ENCODE results near the gene TNIP3.
"Not testable (repeated sequence)": the region's sequence is repeated elsewhere in the genome, so short reads cannot be mapped to it uniquely, and the experiment has no call there.

TNIP3 gene

DNA sequence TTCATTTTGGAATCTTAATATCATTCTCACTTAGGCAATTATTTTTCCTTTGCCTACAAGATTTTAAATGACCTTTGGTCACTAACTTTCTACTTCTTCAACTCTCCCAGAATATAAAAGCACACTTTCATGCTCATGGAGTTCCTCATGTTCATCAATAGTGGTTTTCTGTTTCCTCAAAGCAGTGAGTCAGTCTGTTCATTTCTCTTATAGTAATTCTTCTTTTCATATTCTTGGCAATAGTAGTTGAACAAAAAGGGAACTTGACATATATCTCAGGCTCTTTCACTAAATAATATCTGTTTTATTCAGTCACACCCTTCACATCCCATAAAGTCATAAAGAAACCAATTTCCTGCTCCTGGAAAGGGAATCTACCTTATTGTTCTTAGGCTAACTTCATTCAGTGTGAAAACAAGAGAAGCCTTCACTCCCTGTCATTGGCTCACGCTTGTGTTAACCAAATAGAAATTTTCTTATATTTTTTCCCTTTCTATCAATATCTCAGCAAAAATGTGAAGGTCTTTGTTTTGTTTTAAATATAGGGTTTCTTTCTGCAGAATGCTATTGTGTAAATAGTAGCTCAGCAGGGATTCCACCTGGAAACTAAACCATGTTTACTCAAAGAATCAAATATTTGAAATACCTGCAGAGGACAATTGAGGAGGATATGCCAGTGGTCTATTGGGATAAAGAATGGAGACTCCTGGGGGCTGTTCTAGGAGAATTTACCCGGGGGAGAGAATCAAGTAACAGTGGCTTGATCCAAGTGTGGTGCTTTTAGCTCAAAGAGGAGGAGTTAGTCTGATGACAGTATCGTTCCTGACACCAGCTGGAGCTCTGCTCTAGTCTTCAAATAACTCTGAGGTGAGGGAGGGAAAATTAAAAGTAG, 13.4 kb upstream of the TNIP3 start:
- DNase-seq = no peak

DNA sequence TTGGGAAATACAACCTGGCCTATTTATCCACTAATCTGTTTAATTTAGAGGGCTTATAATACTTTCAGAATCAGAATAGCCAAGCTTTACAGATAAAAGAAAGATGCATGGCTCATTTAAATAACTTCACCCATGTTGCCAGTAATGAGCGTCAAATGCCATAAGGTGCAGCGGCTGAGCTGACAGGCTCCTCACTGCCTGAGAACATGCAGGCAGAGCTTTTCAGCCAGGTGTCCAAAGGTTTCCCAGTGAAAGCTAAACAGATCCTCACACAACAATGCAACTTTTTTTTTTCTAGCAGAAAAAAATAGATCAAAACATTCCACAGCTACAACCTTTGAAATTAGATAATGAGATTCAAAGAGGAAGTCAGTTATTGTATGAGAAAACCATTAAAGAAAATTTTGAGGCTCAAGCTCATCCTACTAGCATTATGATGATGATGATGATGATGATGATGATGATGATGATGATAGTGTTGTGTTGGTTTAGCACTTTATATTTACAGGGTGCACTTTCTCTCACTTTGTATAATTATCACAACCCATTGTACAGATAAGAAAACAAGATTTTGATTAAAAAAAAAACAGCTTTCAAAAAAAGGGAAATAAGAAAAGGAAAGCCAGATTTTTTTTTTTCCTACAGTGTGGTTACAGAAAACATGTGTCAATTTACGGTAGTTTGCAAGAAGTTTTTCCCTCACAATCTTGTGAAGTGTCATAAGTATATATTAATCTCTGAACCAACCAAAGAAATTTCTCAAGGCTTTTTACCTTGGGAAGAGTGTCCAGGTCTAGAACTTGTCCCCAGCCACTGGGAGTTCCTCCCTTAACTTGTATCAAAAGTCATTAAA, 12.2 kb upstream of the TNIP3 start:
- DNase-seq = no peak

DNA sequence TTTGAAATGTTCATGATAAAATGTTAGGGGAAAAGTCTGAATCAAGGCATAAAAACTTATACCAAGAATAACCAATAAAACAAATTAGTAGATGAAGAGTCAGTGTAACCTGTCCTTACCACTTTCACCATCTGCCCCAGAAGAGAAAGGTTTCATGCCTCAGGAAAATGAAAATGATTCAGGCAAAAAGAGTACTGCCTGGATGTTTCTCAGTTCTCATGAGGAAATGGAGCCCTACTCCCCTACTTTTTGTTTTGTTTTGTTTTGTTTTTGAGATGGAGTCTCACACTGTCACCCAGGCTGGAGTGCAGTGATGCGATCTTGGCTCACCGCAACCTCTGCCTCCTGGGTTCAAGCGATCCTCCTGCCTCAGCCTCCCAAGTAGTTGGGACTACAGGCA, 7.4 kb upstream of the TNIP3 start:
- not testable (repeated sequence) for DNase-seq

DNA sequence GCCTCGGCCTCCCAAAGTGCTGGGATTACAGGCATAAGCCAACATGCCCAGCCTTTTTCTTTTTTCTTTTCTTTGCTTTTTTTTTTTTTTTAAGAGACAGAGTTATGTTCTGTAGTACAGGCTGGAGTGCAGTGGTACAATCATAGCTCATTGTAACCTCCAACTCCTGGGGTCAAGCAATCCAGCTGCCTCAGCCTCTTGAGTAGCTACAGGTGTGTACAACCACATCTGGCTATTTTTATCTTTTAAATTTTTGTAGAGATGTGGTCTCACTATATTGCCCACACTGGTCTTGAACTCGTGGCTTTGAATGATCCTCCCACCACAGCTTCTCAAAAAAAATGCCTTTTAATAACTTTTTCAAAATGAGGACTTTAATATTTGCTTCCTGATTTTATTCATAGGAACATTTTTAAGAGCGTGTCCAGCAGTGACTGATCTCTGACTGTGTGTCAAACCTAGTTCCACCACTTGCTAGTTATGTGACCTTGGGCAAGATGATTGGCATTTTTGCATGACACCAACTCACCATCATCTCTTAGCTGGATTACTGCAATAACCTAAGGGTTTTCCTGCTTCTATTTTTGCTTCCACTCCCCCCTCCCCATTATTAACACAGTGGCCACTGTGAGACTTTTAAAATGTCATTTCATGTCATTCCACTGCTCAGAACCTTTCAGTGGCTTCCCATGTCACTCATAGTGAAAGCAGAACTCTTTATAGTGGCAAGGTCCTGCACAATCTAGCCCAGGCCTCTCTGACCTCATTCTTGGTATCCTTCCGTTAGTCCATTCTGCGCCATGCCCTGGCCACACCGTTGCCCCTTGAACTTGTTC, 4.5 kb upstream of the TNIP3 start:
- DNase-seq = no peak

DNA sequence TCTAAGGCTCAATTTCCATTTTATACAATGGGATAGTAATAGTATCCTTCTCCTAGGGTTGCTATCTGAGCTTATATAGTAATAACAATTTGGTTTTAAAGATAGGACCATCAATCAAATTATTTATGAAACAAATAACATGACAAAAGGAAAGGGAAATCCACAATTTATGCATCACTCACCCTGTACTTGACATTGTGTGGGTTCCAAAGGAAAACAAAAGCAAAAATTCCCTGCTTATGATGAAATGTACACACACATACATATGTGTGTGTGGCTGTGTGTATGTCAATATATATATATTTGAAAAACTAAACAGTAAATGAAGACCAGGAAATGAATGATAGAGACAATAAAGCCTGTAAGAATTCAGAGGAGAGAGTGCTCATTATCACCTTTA, 2.9 kb upstream of the TNIP3 start:
- no peak for DNase-seq

DNA sequence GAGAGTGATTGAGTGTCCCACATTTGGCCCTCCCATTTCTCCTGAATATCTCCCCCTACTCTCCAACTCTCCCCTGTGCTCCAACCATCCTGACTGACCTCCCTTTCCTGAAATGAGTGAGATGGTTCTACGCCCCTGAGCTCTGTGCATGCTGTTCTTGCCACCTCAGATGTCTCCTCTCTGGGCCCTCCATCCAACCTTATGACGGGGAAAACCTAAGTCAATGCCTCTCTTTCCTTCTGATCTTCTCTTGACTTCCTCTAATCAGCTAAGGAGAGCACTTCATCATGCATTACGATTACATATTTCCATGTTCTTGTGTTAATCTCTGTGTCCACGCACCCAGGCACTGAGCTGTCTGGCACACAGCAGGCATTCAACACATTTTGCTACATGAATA, 1.1 kb upstream of the TNIP3 start:
- DNase-seq = no peak

DNA sequence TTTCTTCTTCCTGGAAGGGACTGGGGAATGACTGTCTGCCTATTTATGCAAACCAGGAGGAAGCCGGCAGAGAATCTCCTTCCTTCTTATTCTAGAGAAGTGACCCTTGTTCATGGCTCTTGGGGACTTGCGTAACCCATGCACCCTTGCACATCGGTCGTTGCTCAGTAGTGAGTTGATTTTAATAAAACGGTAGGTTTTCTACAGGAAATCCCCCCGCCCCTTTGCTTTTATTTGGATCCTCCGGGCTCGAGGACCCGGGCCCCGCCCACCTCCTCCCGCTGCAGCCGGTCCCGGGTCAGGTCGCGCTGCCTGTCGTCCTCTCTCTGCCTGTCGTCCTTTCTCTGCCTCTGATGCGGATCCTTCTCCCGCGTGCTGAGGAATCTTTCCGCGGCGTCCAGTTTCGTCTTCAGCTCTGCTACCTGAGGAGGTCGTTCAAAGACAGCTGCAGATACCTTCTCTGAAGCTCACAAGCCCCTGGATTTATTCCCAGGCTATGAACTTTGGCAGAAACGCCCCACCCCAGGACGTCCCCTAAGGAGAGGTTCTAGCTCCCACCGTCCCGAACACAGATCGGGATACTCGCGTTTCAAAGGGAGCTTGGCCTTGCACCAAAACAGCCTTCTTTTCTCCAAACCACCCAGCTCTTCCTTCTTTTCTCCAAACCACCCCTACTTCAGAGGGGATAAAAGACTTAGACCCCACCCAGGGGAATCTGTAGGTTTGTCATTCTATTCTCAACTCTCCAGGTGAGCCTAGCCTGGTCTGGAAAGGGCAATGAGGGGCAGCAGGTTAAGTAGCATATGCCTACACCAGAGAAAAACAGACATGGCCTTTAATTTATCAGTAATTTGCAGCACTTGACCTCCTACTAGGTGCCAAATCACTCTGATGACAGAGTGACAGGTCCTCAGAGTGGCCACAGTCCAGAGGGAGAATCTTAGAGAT, 7.0 kb downstream of the TNIP3 start:
- no peak for DNase-seq

DNA sequence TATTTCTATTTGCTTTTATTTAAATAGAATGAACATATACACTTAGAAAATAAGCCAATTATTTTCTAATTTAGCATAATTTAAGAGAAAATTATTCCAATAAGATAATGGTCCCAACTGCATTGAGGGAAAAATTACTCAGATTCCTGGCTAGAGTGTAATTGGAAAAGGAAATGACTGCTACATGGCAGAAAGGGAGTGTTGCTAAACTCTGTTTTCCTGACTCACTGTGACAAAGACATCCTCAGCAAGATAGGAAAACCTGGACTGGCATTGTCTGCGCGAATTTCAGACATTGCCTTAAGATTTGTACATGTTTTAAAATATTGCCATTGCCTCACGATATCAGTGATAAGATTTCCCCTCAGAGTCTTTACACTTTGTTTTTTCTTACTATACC, 8.2 kb downstream of the TNIP3 start:
- DNase-seq = no peak

DNA sequence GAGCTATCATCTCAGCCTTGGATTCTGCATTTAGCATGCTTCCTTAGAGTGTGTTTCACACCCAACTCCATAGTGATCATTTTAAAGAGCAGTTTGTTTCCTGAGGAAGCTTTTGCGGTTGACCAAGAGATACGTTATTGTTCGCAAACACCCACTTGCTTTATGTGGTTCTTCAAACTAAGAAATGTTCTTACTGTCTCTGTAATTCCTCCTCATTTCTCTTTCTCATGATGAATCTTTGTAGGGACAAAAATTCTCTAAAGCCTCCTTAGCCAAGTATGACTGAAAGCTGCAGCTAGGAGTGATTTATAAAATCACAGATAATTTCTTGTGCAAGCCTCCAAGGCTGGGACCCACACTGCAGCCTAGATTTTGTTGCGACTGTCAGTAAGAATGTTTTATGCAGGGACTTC, 10.0 kb downstream of the TNIP3 start:
- DNase-seq = no peak

DNA sequence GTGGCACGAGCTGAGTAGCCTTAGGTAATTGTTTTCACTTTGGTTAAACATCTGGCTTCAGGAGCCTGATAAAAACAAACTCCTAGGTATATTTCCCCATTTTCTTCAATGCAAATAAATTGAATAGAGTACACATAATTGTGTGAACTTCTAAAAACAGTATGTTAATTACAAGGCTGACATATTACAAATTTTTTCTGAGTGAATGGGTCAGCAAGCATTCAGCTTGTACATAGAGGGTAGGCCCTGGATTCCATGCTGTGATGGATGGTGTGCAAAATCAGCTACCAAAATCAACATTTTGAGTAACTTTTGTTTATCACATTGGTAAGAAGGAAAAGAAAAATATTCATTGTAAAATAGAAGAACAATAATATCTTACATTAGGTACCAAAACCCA, 12.2 kb downstream of the TNIP3 start:
- DNase-seq = no peak

DNA sequence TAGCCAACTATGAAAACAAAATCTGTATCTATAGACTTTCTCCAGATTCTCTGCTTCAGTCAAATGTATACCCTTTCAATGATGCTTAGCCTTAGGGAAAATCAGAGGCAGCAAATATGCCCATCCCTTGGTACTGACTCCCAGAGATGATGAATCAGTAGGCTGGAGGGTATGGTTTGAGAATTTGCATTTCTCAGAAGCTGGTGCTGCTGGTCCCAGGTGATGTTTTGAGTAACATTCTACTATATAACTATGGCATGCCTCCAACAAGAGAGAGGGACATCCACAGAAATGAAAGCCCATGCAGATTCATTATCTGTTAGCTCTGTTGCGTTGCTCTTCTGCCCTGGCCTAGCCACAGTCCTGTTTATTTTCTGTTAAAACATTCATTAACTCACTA, 13.6 kb downstream of the TNIP3 start:
- DNase-seq = no peak

DNA sequence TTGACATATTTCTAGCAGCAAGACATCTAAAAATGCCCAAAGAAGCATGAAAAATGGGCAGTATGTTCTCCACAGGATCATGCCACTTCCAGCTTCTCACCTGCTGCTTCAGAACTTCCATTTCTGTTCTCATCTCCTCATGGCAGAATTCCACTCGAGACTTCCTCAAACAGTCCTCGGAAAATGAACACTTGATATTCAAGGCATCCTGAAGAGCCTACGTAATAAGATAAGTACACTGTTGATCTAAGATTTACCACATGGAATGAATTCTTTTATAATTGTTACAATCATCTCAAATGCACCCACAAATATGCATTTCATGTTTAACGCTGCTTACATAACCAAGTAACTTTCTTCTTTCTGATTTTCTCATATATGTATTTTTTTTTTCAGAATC, 14.1 kb downstream of the TNIP3 start:
- no peak for DNase-seq

DNA sequence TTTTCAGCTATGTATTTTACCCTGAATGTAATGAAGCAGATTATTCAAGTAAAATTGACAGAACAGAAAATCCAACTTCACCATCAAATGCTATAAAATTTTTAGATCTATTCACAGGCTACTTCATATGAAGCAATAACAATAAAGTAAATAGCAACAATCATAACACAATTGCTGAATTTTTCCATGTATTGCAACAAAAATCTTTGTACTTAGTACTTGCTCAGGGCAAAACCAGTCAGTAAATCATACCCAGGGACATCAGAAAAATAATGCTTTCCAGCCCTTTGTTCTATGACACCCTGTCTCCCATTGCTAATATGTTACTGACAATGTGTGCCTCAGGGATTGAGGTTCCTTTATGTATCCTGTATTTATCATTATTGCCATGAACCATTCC, 15.5 kb downstream of the TNIP3 start:
- DNase-seq = no peak

DNA sequence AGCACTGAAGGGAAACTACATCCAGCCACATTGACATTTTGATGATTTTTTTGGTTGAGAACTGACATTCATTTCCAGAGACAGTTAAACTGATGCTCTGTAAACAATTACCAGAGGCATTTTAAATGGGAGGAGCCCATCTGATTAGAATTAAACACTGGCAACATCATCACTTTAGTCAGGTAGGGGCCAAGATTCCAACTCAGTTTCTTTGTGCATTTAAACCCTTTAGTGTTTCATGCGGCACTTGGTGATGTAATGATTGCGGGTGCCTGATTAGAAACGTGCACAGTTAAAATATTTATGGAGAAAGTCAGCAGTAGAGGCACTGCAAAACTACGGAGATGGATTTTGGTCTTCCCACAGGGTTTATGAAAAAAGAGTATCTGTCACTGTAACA, 16.1 kb downstream of the TNIP3 start:
- DNase-seq = no peak

DNA sequence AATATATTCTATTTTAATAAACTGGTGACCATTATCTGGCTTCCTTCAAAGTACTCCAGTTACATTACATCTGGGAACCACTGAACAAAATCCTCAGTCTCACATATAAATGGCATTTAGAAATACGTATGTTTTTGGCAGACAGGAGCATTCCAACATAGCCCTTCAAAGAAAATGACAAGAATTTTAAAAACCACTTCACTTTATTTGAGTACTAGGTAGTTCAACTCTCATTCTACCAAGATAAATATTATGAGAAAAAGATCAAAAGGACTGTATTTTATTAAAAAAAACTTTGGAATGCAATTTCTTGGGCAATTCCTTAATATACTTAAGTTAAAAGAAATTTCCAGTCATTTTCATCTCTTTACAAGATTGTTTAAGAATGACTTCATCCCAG, 17.6 kb downstream of the TNIP3 start:
- no peak for DNase-seq

DNA sequence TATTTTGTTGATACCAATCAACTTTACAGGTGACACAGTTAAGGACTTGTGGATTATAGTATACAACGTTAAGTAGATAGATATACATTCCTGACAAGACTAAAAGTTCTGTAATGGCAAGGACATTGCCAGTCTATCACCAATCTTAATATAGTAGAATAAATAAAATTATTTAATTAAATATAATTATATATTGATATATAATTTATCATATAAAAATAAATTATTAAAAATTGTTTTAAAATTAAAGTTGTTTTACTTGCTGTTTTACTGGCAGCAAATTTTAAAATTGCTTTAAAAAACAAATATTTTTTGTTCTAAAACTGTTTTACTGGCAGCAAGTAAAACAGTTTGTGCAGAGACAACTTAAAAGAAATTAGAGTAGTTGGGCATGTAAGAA, 18.7 kb downstream of the TNIP3 start:
- no peak for DNase-seq

DNA sequence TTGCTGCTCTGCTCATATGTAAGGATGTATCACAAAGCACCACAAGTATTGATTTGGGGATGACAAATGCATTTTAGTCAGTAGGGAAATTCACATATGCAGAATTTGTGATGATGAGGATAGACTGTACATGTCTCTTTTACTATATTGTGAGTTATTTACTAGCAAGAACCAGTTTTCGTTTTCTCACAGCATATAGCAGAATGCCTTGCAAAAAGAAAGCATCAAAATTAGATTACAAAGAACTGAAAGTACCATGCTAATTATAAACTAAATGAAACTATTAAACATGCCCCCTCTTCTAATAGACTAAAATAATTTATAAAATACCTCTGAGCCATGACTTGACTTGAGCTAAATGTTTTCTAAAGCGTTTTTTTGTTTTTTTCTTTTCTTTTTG, 20.1 kb downstream of the TNIP3 start:
- no peak for DNase-seq

DNA sequence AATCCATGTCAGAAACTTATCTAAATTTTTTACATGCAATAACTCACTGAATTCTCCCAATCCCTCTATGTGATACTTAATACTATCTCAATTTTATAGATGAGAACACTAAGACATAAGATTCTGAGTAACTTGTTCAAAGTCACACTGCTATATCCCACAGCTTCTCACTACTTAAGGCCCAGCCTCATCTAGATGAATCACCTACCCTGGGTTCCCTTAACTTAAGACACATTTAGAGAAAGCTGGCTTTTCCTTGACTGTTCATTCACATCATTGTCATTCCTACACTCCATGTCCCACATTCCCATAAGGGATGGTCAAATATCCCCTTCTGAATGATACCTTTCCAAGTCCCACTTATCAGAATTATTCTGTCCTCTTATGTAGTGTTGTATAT, 21.0 kb downstream of the TNIP3 start:
- no peak for DNase-seq

DNA sequence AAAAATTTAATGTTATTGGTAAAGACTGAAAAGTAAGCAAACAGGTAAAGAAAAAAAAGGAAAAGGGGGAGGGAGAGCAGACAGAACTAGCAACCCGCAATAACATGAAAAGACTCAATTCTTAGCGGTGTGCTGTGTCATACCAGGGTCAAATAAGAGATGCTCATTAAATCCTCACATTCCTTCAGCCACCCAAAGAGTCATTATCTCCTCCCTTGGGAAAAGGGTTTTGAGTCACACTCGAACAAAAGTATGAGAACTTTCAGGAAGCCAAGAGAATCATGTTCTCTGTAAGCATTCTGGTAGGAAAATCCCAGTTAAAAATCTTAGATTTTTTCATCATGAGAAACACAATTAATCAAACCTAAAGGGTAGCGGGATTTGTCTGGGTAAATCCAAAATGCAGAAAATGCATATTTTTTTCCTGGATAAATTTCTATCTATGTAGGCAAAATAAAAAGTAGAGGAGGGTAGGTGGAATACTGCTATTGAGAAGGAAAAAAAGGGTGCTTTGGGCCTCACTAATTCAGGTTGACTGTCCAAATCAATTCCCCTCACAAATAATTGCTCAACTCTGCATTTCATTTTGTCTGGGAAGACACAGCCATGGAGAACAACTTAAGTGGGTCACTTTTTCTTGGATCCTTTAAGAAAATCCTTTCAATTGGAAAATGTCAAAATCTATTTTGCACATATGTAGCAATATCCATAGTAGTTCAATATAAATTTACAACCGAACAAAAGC, 23.2 kb downstream of the TNIP3 start:
- DNase-seq = no peak

DNA sequence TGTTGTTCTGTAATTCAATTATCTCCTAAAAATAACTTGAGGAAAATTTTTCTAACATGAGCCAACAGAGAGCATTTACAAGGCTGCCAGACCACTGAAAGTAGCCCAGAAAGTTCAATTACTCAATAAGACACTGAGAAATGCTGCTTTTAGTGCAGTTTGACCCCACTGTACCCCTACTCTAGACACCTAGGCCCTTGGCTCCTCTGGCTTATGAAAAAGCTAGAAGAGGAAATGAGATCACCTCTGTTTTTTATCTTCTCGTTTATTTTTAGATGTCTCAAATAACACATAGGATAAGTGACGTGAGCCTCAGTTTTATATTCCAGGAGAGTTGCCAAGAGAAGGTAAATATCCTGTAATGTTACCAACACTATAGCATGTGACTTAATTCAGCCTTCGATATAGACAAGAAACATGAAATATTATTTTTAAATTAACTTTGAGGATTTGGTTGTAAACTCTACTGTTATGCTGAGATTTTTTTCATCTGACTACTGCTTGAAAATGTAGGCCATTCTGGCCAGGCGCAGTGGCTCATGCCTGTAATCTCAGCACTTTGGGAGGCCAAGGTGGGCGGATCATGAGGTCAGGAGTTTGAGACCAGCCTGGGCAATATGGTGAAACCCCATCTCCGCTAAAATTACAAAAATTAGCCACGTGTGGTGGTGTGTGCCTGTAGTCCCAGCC, 24.4 kb downstream of the TNIP3 start:
- no peak for DNase-seq
